T-helper 9 cell (primary cell): ENCODE measurements around the gene TBL1X.
"Not testable (repeated sequence)": the region's sequence is repeated elsewhere in the genome, so short reads cannot be mapped to it uniquely, and the experiment has no call there.

Source experiments
- DNase-seq: peaks from one replicate; pipeline ENCODE4 v3.0.0-alpha.2; 2020
- total RNA-seq, 2 donors: gene quantifications; one replicate each; lab custom pipeline; 2026; lab: John Stamatoyannopoulos, UW

TBL1X gene
- 29.9 to 61.1 reads per million in 2 donors for total RNA-seq

DNA sequence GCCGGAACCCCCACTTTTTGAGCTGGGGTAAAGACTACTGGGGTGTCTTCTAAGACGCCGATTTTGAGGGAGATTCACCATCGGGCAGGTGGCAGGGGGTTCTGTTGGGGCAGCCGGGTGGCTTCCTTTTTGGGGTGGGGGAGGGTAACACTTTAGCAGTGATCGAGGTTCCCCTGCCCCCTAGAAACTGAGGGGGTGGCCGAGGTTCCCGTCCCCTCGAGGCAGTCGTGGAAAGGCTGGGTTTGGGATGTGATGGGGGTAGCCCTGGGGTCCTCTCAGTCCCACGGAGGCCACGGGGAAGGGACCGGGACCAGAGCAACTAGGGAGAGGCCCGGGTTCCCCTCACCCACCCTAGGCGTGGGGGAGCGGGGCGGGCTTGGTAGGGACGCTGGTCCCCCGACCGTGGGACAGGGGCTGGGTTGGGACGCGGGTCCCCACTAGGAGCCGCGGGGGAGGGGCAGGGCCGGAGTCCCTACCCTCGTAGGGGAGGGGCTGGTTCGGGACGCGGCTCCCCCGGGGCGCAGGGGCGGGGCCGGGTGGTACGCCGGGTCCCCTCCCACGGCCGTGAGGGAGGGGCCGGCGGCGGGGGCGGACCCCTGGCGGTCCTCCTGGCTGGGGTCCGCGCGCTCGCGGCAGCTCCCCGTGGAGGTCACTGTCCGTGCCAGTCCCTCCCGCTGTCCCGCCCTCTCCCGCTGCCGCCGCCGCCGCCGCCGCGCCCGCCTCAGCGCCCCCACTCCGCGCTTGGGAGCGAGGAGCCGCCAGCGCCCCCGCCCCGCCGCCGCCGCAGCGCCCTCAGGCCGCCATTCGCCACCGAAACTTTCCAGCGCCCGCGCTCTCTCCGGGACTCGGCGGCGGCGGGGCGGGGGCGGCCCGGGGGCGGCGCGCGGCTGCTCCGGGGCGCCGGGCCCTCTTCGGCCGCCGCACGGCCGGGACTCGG is at the start of gene TBL1X:
TBL1X (plus strand) TSS at position 624 of the 937 bp plus-strand sequence. CDS start 188,529 bp downstream, outside the sequence.
- peak; percentile 45 for DNase-seq

DNA sequence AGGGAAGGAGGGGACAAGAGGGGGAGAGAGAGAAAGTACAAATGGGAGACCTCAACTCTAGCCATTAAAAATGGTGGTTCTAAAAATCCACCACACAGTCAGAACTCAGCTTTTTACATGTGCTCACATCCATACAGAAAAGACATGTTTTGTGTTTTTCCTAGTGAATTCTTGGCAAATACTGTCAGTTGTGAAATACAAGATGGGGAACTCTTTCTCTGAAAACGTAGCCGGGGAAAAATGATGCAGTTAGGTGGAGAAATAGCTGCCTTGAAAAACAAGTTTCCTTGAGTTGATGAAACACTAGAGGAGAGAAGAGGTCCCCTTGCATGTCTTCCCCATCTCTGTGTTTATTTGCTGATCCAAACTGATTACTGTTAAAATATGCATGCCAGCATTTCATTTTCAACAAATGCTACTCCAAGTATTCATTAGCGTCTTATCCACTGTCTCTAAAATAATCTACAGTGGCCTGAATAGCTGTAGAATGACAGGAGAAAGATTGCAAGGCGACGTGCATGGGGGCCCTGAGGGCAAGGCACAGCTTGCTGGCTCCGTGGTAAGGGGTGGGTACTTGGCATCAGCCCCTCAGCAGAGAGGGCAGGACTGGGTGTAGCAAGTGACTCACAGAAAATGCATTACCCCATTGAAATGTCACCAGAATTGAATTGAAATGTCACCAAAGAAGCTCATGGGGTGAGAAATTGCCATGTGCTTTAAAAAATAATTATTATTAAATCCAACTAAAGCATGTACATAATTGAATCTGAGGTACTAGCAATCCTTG is 48.1 kb upstream of the TBL1X start:
- no peak for DNase-seq

DNA sequence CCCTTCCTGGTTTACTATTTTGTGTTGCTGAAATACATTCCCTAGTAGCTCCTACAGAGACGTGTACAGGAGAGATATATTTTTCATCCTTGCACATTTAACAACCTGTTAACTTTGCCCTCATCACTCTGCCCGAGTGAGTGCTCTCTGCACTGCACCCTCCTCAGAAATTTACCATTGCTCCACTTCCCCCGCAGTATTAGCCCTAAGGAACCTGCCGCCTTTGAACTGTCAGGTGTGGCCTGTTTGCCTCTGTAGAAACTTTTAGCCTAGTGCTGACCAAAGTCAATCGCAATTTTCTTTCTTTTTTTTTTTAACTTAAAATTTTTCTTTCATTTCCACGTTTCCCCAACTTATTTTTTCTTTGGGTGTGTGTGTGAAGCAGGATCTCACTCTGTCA is 46.6 kb upstream of the TBL1X start:
- no peak for DNase-seq

DNA sequence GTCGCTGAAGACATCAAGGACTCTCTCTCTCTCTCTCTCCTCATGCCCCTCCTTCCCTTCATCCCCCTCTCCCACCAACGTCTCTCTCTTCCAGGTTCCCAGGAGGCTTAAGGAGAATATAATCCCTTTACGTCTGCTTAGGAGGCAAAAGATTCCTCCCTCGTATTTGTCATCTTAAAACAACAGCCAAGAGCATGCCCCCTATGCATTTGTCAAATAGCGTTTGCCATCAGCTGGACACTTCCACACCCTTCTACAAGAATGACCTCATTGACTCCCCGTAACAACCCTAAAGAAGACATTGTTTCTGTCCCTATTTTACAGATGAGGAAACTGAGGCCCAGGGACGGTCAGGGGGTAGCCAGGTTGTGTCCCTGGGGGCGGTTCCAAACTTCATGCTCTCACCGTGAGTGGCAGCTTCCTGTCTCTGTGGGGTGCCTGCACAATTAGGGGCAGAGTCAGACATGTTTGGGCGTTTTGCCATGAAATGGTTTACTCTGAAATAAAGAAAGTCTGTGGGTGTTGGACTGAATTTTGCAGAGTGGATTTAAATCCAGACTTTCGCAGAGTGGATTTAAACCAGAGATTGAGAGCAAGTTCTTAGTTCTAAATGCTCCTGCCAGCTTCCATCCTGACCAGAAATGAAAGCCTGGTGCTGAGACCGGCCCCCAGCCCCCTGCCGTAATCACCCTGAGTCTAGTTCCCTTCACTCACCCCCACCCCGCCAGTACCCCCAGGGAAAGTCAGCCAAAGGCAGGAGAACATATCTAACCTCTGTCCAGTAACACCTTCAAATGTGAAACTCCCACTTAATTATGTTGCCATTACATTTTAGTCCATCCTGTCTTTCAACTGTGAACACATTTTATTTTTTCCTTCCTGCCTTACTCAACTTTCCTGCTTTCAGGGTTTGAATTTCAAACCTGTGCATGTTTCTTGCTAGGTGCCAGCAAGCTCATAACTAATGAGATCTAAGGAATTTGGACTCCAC is 44.3 kb upstream of the TBL1X start:
- DNase-seq, result no peak

DNA sequence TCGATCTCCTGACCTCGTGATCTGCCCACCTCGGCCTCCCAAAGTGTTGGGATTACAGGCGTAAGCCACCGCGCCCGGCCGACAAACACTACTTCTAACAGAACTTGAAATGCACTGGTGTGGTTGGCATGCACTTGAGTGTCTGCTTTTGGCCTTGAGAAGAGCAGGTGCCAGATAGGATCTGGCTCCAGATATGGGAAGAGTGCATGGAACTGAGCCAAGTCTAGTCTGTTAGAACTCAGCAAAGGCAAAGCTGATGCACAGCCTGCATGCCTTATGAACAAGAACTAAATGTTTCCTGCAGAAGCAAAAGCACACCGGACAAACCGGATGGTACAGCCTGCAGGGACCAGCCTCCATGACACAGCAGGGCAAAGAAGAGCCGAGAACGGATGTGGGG is 35.1 kb upstream of the TBL1X start:
- no peak for DNase-seq

DNA sequence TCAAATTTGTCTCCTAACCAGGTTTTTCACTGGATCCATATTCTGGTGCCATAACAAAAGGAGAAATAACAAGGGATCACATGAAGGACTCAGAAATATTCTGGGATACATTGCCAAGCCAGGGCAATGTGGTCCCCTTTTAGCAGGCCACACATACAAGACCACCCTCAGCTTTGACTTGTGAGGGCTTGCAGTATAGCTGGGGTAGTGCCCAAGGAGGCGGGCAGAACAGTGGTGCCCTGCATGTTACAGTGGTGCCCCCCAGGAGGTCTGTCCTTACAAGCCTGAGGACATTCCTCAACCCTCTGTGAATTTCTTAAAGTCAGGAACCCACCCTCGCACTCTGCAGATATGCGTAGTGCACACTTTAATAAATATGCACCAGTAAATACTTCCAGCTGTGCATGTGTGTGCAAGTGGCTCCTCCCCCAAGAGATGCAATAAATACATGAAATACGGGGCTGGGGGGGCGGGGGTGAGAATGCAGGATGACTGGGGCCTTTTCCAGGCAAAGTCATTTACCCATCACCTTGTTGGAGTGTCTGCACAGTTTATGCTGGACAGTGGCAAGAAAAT is 34.4 kb upstream of the TBL1X start:
- DNase-seq, result no peak

DNA sequence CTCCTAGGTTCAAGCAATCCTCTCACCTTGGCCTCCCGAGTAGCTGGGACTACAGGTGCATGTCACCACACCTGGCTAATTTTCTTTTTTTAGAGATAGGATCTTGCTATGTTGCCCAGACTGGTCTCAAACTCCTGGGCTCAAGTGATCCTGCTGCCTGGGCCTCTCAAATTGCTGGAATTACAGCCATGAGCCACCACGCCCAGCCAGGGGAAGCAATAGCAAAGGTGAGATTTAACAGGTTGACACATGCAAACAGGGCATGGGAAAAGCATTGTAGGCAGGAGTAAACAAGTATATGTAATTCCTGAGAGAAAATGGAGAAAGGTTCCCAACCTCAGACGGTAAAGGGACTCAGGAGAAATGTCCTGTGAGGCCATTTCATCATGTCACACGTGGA is 33.6 kb upstream of the TBL1X start:
- DNase-seq, result no peak

DNA sequence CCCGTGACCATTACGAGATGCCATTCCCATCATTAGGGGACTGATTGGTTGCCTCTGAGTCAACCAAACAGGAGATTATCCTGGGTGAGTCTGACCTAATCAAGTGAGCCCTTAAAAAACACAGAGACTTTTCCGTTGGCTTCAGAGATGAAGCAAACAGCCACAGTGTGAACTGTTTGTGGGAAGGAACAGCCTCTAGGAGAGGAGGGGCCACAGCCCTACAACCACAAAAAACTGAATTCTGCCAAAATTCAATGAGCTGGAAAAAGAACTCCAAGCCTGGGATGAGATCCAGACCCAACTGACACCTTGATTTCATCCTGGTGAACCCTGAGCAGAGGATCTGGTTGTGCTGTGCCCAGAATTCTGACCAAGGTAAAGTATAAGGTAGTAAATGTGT is 31.3 kb upstream of the TBL1X start:
- DNase-seq, result no peak

DNA sequence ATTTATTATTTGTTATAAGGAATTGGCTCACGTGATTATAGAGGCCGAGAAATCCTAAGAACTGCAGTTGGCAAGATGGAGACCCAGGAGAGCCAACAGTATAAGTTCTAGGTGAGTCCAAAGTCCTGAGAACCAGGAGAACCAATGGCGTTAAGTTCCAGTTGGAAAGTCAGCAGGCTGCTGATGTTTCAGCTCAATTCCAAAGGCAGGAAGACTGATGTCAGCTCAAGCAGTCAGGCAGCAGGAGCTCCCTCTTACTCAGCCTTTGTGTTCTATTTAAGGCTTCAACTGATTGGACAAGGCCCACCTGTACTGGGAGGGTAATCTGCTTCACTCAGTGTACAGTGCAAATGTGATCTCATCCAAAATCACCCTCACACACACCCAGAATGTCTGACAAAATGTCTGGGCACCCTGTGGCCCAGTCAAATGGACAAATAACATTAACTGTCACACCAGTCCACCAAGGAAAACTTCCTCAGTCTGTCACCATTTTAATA is 30.8 kb upstream of the TBL1X start:
- no peak for DNase-seq

DNA sequence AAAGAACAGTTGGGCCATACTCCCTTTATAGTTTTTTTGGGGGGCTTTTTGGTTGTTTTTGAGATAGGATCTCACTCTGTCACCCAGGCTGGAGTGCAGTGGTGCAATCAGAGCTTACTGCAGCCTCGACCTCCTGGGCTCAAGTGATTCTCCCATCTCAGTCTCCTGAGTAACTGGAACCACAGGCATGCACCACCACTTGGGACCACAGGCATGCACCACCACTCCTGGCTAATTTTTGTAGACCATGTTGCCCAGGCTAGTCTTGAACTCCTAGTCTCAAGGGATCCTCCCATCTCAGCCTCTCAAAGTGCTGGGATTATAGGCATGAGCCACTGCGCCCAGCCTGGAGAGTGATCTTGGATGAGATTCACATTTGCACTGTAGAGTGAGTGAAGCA is 29.8 kb upstream of the TBL1X start:
- not testable (repeated sequence) for DNase-seq

DNA sequence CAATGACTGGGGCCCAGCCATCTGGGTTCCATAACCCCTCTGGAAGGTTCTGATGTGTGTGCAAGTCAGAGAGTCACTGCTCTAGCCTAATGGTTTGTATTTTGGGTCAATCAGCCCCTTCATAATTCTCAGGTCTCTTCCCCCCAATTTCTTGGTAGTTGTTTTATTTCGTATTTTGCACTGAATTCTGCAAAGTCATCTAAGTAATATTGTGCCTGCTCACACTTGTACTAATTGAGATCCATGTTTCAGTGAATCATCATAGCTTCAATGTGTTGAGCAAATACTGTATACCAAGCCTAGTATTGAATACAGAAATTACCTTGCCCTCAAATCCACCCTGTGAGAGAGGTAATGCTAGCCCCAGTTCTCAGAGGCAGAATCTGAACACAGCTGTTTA is 28.0 kb upstream of the TBL1X start:
- DNase-seq, result no peak

DNA sequence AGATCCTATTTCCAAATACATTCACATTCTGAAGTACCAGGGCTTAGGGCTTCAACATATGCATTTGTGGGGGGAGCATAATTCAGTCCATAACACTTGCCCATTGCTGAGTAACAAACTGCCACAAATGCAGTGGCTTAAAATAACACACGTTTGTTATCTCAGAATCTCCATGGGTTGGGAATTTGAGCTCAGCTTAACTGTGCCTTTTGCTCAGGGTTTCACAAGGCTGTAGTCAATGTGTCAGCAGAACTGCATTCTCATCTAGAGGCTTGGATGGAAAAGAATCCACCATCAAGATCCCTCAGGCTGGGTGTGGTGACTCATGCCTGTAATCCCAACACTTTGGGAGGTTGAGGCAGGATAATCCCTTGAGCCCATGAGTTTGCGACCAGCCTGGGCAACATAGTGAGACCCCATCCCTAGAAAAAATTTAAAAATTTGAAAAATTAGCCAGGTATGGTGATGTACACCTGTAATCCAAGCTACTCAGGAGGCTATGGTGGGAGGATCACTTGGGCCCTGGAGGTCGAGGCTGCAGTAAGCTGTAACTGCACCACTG is 25.8 kb upstream of the TBL1X start:
- DNase-seq, result no peak

DNA sequence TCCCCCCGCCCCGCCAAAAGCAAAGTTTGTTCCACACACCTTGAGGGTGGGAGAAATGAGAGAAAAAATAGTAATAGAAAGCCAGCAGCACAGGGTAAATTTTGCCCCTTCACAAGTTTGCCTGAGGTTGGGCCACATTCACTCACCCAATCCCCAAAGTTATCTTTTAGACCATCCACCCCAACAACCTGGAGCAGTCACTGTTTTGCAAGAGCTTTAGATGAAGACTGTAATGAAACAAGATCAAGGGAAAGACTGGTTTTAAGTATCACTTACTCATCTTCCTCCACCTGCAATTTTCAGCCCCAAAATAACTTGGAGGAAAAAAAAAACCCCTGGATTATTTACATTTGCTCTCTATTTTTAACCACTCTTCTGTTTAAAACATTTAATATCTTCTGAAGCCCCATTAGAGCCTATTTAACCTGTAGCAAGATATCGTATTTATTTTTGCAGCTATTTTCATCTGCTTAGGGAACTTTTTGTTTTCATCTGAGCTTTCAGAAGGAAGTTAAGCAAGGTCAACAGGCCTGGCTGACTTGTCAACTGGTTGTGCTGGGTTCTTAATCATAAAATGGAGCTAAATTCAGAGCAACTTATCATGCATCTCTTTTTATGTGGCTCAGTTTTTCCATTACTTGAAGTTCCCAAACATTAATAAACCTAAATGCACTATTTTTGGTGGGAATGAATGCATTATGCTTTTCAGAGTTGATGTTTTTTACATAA is 24.6 kb upstream of the TBL1X start:
- no peak for DNase-seq

DNA sequence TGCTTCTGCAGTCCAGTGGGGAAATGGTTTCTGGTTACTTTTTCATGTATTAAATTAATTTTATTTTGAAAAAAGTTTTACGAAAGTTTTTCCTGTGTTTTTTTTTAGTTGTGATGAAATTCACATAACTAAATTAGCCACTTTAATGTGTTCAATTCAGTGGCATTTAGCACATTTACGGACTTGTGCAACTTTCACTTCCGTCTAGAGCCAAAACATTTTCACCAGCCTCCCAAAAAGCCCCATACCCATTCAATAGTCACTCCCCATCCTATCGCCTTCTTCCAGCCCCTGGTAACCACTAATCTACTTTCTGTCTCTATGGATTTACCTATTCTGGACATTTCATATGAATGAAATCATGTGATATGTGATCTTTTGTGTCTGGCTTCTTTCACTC is 22.8 kb upstream of the TBL1X start:
- DNase-seq, result no peak

DNA sequence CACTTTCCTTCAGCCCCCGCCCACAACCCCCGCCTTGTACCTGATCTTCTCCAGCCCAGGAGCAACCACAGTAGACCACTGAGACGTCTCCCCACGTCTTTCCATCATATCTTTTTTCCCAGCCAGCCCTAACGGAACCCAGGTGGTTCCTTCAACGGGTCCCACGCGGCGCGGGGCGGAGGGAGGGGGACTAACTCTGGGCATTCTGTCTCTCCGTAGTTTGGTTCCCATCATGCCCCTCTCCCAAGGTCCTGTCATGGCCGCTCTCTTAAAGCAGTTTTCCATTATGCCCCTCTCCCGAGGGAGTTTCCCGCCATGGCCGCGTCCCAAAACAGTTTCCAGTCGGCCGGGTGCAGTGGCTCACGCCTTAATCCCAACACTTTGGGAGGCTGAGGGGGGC is 21.5 kb upstream of the TBL1X start:
- DNase-seq, result no peak

DNA sequence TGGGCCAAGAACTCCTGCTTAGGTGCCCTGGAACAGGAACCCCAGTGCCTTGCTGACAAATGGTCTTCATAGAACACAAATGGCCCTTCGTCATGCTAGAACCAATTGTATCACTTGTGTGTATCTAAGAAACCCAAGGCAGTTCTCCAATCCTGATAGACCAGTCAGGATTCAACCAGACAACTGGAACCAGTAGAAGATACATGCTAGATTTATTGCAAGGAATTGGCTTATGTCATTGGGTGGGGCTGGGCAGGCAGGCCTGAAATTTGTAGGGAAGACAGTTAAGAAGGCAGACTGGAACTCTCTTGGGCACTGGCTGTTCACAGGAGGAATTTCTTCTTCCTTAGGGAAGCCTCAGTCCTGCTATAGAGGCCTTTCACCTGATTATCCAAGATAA is 17.0 kb upstream of the TBL1X start:
- no peak for DNase-seq

DNA sequence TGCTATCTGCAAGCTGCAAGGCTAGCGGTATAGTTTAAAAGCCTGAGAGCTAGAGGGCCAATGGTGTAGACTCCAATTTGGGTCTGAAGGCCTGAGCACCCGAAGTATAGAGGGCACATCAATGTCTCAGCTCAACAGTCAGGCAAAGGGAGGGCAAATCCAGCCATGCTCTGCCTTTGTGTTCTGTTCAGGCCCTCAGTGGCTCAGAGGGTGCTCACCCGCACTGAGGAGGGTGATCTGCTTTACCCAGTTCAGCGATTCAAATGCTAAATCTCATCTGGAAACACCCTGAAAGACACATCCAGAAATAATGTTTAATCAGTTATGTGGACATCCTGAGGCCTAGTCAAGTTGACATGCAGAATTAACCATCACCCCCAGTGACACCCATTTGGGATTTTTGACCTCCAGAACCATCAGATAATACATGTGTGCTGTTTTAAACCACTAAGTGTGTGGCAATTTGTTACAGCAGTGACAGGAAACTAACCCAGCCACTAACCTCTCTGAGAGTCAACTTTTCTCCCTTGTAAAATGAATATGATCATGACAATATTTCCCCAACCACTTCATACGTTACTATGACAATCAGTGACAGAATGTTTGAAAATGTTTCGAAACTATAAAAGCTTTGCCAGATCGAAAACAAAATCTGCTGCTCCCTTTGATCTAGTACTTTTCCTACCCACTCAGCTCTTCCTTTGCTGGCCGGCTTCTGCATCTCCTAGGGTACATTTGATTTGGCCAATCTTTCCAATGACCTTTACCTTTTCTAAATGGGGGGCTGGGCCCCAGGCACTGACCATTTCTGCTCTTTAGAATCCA is 8.4 kb upstream of the TBL1X start:
- DNase-seq, result no peak

DNA sequence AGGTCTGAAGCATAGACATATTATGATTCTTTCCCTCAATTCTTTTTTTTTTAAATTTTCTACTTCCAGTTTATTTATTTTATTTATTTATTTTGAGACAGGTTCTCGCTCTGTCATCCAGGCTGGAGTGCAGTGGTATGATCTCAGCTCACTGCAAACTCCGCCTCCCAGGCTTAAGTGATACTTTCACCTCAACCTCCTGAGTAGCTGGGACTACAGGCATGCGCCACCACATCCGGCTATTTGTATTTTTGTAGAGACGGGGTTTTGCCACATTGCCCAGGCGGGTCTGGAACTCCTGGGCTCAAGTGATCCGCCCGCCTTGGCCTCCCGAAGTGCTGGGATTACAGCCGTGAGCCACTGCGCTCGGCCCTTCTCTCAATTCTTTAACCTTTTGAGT is 6.8 kb upstream of the TBL1X start:
- not testable (repeated sequence) for DNase-seq

DNA sequence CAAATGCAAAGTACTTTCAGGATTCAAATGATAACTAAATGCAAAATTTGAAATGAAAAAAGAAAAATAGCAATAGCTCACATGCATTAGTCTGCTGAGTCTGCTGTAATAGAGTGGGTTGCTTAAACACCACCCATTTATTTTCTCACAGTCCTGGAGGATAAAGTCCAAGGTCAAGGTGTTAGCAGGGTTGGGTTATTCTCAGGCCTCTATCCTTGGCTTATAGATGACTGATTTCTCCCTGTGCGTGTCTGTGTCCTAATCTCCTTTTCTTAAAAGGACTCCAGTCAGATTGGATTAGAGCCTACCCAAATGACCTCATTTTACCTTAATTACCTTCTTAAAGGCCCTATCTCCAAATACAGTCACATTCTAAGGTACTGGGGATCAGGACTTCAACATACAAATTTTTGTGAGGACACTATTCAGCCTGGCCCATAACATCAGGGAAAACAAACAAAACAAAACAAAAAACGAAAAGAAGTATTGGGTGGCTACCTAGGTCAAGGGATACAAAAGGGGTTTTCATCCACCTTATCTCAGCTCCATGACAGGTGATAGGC is 6.3 kb upstream of the TBL1X start:
- no peak for DNase-seq
